GM21717 (cell line): Measurements from ENCODE around the gene INPP5A.

Experiments
- ATAC-seq: cut with Tn5 transposase; IDR thresholded peaks from one replicate; pipeline ENCODE4 v1.9.1; 2021; ENCODE audit warnings: mild to moderate bottlenecking, moderate library complexity; ENCODE audit not compliant: unreplicated experiment

The INPP5A gene

DNA sequence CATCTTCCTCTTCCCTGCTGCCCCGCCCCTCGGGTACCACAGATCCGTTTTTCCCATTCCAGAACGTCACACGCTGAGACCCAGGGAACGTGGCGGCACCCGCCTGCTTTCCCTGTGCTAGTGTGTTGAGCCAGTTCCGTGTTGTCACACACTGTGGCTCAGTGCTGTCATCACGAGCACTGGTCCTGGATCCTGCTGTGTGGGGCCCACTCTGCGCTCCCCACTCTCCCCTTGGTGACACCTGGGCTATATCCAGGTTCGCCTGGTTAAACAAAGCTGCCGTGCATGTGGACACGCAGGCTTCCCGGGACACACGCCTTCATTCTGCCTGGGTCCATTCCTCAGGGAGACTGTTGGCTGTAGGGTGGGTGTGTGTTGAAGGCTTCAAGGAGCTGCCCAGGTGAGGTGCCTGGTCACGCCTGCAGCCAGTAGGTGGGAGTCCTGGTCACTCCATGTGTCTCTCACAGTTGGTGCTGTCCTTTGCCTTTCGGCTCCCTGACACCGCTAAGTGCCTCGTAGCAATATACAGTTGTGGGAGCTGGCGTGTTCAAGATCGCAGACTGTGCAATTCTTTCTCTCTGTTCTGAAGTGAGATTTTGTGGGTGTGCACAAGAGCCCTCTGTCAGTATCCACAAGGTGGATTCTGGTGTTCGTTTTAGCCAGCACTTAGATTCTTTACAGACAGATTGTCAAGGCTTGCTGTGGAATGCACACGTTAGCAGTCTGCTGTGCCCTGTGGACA is 88.6 kb downstream of the INPP5A start:
- no peak for ATAC-seq

DNA sequence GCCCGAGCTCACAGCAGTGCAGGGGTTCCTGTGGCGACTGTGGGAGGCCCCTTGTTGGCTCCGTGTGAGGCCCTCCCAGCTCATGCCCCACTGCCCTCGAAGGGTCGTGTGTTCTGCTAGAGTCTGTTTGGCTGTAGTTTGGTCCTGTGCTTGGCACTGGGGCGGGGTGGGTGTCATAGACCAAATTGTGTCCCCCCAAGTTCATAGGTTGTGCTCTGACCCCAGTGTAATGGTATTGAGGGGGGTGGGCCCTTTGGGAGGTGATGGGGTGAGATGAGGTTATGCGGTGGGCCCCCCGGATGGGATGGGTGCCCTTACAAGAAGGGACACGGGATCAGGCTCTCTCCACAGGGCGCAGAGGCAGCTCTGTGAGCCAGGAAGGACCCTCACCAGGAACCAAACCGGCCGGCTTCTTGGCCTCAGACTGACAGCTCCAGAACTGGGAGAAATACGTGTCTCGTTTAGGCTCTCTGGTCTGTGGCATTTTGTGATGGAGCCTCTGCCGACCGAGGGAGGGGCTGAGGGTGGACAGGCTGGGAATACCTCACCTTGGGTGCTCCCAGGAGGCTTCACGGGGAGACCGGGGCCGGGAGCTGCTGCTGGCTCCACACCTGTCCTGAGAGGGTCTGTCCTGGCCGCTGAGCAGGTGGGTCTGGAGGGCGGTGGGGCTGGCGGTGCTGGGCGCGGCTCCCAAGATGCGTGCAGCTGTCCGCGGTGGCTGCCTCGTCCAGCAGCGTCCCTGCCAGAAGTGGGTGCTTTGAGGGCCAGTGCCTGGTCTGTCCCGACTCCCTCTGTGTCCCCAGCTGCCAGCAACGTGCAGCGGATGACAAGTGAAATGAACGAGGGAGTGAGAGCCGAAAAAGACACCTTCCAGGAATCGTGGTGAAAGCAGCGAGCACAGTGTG is 89.4 kb downstream of the INPP5A start:
- no peak for ATAC-seq

DNA sequence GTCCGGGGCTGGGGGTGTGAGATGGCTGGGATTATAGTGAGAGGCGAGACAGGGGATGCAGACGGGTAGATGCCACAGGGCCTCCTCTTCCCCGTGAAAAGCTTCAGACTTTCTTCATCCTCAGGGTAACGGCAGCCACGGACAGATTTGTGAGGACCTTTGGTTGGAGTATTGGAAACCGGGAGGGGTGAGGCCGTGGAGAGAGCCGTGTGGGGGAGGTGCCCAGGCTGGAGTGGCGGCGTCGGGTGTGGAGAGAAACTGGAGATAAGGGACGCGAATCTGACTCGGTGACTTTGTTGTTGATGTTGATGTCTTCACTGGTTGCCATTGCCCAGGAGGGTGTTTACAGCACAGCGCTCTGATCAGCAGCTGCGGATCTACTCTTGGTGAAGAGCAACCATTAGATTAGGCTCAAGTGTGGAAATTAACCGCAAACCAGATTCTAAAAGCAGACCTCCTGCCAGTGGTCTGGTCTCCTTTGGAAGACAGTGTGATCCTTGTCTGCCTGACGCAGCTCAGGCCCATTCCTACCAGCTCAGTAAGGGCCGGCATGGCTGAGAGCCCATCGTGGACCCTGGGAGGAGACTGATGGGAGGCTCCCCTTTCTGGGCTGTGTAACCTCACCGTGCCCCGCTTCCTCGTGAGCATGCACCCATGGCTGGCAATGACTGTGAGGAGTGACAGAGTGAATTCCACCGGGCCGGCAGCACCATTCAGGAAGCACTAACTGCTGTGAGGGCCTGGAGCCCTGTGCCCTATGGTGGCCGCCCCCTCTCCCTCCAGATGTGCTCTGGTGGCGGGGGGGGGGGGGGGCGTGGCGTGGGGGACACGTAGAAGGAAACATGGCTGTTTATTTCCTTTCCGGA is 90.3 kb downstream of the INPP5A start:
- ATAC-seq: no peak

DNA sequence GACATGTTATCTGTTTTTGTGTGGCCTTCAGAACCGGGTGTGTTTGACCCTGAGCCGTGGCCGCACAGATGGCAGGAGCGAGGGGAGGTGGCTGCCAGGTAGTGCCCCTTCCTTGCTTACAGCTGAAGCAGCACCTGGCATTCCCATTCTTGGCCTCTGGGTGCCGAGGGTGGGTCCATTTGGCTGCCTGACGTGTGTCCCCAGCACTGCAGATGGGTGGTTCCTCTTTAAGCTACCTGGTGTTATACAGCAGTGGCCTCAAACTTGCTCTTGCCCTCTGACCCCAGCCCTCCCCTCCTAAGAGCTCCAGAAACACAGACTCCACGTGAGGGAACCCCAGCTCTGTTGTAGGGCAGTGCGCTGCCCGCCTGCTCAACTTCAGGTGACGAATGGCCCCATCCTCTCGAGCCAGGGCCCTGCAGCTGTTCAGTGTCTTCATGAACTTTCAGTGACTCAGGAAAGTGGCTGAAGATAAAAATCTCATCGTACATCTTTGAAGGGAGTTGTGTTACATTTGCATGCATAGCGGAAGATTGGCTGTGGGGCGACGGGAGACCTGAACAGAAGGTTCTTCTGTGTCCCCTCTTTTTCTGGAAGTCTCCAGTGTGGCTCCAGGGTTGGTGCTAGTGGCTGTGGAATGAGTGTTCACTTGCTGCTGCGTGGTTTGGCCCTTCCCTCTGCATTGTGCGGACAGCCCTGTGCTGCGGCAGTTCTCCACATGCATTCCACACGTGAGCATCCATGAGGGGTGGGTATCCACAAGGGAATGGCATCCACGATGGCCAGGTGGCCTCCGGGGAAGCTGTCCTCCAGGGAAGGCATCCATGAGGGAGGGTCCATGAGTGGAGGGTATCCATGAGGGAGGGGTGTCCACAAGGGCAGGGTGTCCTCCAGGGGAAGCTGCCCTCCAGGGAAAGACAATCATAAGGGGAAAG is 91.6 kb downstream of the INPP5A start:
- no peak for ATAC-seq

DNA sequence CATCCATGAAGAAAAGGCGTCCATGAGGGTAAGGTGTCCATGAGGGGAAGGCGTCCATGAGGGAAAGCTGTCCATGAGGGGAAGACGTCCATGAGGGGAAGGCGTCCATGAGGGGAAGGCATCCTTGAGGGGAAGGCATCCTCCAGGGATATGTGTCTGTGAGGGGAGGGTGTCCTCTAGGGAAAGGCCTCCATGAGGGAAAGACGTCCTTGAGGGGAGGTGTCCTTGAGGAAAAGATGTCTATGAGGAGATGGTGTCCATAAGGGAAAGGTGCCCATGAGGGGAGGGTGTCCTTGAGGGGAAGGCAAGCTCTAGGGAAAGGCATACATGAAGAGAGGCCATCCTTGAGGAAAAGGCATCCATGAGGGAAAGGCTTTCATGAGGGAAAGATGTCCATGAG is 92.6 kb downstream of the INPP5A start:
- no peak for ATAC-seq

DNA sequence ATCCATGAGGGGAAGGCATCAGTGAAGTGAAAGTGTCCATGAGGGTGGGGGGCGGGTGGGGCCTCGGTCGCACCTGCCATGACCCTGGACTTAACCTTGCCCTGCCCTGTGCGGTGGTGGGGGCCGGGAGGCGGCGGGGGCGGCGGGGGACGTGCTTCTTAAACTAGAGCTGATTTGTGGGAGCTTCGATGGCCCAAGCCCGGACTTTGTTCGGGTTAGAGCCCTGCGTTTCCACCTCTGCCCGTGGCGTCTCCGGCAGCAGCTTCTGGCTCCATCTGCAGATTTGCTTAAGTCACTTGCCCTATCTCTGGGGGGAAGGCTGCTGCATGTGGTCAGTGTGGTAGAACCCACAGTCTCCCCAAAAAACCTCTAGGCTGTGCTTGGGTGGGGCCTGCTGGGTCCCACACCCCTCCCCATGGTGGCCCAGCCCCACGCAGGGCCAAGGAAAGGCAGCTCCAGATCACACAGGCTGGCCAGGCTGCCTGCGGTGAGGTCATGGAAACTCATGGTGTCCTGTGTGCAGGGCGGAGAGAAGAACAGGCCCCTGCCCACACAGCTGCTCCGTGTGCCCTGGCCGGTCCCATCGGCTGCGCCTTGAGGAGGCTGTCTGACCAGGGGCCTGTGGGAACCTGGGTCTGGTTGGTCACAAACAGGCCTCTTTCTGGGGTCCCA is 93.2 kb downstream of the INPP5A start:
- no peak for ATAC-seq

DNA sequence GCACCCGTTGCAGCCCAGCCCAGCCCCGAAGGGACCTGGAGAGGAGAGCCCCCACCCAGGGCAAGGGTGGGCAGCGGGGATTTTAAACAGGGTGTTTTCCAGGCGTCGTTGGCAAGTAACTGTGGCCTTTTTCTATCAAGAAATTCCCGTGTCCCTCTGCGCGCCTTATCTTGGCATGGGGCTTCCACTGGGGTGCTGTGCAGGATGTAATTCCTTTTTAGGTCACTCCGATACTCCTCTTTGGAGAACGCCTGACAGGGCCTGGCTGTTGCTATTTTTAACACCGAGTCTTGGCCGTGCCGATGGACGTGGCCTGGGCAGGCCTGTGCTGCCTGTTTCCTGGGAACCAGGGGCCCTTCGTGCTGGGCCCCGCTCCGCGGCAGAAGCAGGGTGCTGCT is 93.8 kb downstream of the INPP5A start:
- ATAC-seq: no peak

DNA sequence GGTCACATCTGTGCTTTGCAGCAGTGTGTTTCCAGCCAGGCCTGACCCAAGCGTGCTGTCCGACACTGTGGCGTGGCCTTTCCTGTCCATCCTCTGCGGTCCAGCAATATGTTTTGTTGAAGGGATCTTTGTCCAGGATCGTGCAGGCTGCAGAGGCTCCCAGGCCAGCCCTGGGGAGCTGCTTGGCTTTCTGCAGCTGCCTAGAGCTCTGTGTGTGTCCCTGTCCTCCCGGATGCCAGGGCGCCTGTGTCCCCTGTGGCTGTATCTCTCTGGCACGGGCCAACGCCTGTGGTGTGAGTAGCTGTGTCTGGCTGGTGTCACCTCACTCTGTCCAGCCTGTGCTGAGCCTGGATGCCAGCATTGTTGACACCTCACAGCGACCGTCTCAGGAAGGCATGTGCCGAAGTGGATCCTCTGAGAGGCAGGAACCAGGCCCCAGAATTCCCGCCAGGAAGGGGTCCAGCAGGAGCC is 94.5 kb downstream of the INPP5A start:
- ATAC-seq: no peak

DNA sequence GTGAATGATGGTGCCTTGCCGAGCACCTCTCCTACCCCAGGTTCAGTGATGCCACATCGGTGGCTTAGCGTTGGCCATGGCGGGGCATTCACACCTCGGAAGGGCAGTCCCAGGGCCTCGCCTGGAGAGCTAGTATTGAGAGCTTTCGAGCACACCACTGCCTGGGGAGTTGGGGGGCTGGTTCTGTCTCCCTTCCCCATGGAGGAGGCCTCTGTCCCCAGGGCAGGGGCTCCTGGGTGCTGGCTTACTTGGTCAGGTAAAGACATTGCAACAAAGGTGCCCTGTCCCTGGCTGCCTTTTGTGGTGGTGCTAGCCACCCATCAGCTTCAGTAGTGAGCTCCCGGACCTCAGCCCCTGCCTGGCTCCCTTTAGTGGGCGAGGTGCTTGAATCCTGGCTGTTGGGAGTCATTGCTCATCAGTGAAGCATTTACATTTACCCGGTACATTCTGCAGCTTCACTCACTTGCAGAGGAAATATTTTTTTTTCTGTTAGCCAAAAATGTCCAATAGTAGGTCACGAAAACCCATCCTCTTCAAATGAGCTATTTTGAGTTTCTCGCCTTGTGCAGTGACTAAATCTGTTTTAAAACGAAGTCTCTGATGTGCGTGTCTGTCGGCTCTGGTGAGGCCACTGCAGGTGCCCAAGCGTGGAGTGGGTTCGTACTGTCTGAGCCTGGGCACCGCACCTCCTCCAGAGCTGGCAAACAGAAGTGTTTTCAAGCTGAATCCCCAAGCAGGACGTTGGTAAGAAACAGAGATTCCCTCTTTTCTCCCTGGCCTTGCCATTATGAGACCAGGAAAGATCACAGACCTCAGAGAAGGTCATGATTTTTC is 95.5 kb downstream of the INPP5A start:
- no peak for ATAC-seq

DNA sequence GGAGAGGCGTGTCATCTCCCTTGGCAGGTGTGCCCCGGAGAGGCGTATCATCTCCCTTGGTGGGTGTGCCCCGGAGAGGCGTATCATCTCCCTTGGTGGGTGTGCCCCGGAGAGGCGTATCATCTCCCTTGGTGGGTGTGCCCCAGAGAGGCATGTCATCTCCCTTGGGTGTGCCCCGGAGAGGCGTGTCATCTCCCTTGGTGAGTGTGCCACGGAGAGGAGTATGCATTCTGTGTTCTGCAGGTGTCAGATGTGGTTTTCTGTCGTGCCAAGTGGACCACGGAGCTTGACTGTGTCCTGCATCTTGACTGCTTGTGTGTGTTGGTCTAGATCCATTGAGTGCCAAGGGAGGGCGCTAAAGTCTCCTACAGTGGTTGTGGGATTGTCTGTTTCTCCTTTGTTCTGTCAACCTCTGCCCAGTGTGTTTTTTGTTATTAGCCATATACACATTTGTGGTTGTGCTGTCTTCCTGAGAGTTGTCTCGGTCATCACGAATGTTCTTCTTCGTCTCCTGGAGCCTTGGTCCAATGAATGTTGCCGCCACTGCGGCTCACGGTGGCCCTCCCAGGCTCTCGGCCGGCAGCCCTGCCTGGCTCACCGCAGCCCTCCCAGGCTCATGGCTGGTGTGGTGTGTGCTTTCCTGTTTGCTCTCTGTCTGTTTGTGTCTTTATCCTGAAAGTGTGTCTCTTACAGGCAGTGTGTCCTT is 96.8 kb downstream of the INPP5A start:
- no peak for ATAC-seq

DNA sequence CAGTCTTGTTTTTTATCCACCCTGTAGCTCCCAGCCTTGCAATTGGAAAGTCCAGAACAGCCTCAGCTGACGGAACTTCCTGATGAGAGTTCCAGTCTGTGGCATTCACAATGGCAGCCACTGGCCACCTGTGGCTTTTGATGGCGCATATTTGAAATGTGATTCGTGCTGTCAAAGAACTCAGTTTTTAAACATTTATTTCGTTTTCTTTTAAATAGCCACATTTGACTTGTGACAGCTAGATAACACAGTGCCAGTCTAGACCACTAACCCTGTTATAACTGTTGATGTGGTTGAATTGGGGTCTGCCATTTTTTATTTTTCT is 97.3 kb downstream of the INPP5A start:
- no peak for ATAC-seq

DNA sequence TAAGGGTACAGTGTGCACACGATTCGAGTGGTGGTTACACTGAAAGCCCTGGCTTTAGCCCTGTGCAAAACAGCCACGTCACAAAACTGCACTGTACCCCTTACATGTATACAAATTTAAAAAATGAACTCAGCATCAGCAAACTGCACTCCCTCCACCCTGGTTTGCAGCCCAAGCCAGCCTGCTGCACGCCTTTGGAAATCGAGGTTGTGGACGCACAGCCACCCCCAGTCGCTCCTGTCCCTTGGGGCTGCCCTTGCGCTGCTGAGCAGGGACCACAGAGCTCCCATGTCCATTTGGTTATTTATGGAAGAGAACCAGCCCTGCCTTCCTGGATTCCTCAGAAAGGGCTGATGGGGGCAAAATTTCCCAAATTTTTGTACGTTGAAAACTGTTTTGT is 98.8 kb downstream of the INPP5A start:
- ATAC-seq: no peak

DNA sequence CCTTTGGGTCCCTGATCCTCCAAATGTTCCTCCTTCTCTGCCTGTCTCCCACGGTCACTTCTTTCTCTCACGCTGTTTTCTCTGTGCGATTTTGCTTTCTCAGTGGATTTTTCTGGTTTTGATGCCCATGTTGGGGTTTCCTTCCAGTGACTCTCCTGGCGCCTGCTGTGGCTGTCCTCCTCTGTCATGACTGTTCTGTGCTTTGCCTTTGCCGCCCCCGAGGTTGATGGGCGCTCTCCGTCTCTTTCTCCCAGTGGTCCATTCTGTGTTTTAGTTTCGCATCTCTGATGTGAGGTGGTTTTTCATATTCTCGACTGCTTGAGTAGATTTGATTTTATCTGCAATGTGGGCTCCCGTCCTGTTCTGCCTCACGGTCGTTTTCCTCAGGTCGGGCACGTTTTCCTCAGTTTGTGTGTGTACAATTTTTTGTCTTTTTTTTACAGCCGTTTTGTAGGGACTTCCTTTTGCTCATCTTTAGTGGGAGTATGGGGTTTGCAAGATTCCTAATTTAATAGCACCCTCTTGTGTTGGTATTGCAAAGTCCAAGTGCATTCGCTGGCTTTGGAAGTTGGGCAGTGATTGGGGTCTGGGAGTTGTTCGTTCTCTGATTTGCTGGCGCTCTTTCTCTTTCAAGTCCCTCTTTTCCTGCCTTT is 100.0 kb downstream of the INPP5A start:
- no peak for ATAC-seq

DNA sequence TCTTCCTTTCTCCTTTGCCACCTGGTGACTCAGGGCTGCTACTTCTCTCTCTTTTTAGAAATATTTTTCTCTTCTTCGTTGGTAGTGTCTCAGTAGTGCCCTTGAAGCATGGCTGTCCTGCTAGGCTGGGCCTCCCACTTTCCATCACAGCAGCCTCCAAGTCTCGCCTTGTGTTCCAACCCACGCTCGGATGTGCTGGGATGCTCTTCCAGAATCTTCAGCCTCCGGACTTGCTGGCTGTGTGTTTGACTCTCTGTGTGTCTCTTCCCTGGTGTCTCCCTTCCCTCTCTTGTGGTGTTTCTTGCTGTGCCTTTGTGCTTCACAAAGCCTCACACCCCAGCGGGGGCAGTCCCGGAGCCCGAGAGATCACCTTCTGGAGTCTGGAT is 100.5 kb downstream of the INPP5A start:
- no peak for ATAC-seq

DNA sequence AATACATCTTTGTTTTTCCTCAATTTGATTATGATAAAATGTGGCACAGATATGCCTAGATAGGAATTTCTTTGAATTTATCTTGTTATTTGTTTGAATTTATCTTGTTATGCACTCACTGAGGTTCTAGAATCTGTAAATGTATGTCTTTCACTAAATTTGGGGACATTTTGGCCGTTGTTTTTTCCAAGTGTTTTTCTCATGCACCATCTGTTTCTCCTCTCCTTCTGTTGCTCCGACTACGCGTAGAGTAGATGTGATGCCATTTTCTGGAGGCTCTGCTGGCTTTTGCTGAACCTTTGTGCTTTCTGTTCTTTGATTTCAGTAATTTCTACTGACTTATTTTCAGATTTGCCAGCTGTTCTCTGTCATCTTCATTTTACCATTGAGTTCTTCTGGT is 101.9 kb downstream of the INPP5A start:
- no peak for ATAC-seq

DNA sequence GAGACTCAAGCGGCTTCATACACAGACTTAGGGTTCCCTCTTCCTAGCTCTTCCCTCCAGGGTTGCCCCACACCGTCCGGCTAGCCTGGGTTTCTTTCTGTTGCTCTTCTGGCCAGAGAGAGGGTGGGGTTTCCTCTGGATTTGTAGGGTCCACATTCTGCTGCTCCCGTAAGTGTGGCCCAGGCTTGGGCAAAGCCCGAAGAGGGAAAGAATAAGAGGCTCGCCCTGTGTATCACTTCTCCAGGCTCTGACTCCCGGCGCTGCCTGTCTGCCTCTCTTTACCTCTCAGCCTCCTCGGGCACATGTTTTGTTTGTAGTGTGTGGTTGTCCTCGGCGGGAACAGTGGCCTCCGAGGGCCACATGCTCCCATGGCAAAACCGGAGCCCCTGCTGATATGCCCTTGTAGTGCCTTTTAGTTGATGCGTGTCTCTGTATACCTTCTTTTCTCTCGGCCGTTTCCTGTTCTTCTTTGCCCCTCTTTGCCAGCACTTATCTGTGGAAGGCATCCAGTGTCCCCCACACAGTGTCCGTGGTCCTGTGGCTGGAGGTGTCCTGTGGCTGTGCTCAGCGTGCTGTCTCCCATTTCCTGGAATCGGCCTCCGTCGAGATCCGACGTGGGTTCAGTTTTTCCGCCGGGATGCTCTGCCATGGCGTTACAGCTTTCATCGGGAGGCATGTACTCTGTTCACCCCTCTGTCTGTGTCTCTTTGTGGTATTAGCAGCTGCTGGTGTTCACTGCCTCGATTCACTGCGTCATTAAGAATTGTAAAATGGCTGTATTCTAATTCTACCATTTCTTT is 102.9 kb downstream of the INPP5A start:
- ATAC-seq: no peak

DNA sequence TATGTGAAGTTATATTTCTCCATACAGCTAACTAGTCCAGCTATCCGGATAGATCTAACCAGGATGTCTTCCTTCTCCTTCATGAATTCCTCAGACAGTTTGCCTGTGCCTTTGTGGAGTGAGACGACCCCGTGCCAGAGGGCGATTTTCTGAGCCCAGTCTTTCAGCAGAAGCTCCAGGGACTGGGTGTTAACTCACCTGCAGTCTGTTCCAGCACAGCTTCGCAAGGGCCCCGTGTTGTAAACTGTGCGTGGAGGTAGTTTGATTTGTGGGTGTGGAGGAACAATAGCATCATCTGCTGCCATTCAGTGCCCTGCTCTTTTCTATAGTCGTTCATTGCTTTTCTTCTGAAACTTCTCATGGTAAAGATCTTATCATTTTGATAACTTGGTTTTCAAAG is 103.8 kb downstream of the INPP5A start:
- ATAC-seq: no peak
